Endothelial cell of umbilical vein (primary cell): Measurements from ENCODE around the gene VPREB1.

Experiments used
- CTCF ChIP-seq, 2 donors: IDR thresholded peaks; 1 replicate in 1 of 2; 2 replicates in 1 of 2; pipeline ENCODE4 v1.5.1; 2011; ENCODE audit warnings: low read length in 2 of 2, mild to moderate bottlenecking in 2 of 2, moderate library complexity in 2 of 2, control low read depth in 1 of 2, inconsistent platforms in 1 of 2, low read depth in 1 of 2; ENCODE audit not compliant: insufficient read depth in 1 of 2; ENCODE audit errors: extremely low read depth in 1 of 2
- FOS ChIP-seq: IDR thresholded peaks from 2 replicates; pipeline ENCODE4 v1.6.1; 2011; ENCODE audit warnings: mild to moderate bottlenecking, low read length, moderate library complexity, borderline replicate concordance; ENCODE audit not compliant: insufficient read depth
- JUN ChIP-seq: IDR thresholded peaks from 2 replicates; pipeline ENCODE4 v1.6.1; 2011; ENCODE audit warnings: borderline replicate concordance, low read depth; ENCODE audit not compliant: insufficient read length, insufficient read depth
- POLR2AphosphoS5 ChIP-seq: IDR thresholded peaks from 2 replicates; pipeline ENCODE4 v1.6.1; 2012; ENCODE audit warnings: low read depth, mild to moderate bottlenecking, control low read depth, low read length, moderate library complexity; ENCODE audit not compliant: insufficient read depth

- TF ChIP-seq CTCF (IDR thresholded peaks at IDR 0.05; ENCODE audit: extremely low read depth in 1 of 2, insufficient read depth in 1 of 2, low read depth in 1 of 2, low read length in 2 of 2) (no peak), FOS (no peak), JUN (no peak), POLR2AphosphoS5 (no peak)
Measured at GRCh38 chr22:22230438-22230837, 14.1 kb upstream of the VPREB1 start.
